Tibial nerve (tissue), 4 donors: ENCODE results near the gene SRBD1. TPM values are rescaled to one million over a fixed set of nuclear protein-coding genes. Genes with fewer than 3 reads are reported as not detected.

Experiments
- DNase-seq, 2 donors: peaks; one replicate each; pipeline ENCODE4 v3.0.0-alpha.2; 2019; ENCODE audit warnings: low spot score in 2 of 2
- H3K27ac ChIP-seq, 4 donors: fragments of 200-600 bp; sonication (generic) in 3 of 4; one replicate each; pipeline ENCODE4 v1.5.1; 2017 to 2019; ENCODE audit warnings: mild to moderate bottlenecking in 1 of 4
- H3K27me3 ChIP-seq, 2 donors: fragments of 200-600 bp; sonication (generic) in 1 of 2; one replicate each; pipeline versions ENCODE4 v1.5.1 to v1.6.0; 2017 to 2019
- H3K36me3 ChIP-seq, 3 donors: fragments of 200-600 bp; sonication (generic); one replicate each; pipeline ENCODE4 v1.5.1; 2018 to 2019
- H3K4me1 ChIP-seq, 4 donors: fragments of 200-600 bp; sonication (generic) in 3 of 4; one replicate each; pipeline ENCODE4 v1.5.1; 2017 to 2019
- H3K4me3 ChIP-seq, 4 donors: fragments of 200-600 bp; sonication (generic) in 3 of 4; one replicate each; pipeline ENCODE4 v1.5.1; 2017 to 2019; ENCODE audit warnings: mild to moderate bottlenecking in 1 of 4, moderate library complexity in 1 of 4
- H3K9me3 ChIP-seq, 4 donors: fragments of 200-600 bp; sonication (generic) in 3 of 4; one replicate each; pipeline ENCODE4 v1.5.1; 2017 to 2019
- EP300 ChIP-seq, 2 donors: sonication (generic); formaldehyde crosslinking; IDR thresholded peaks; one replicate each; pipeline ENCODE4 v1.6.1; 2017; ENCODE audit warnings: antibody characterized with exemption in 2 of 2, mild to moderate bottlenecking in 1 of 2
- POLR2A ChIP-seq, 2 donors: fragments of 450-650 bp; IDR thresholded peaks; one replicate each; pipeline ENCODE4 v1.6.1; 2017; ENCODE audit warnings: antibody characterized with exemption in 2 of 2, mild to moderate bottlenecking in 2 of 2, moderate library complexity in 2 of 2
- WGBS, 2 donors: methylation state at CpG; one replicate each; pipeline ENCODE4 v1.1.5; 2018; 5-methylcytosine and 5-hydroxymethylcytosine counted together
- total RNA-seq, 4 donors: library from RNA; depleted of rRNA; stranded (reverse); fragments of >200 nt; gene quantifications; one replicate each; pipeline ENCODE4 v1.1.0, GENCODE V29; 2016
- TF ChIP-seq, protein P1 (sequence below), 5 experiments: fragments of 200-600 bp in 3 of 5; fragments of 450-650 bp in 2 of 5; sonication (generic) in 3 of 5; IDR thresholded peaks; one replicate each; pipeline ENCODE4 v1.5.1; 2016 to 2019; ENCODE audit warnings: antibody characterized with exemption in 5 of 5, mild to moderate bottlenecking in 3 of 5, moderate library complexity in 2 of 5

The SRBD1 gene
- total RNA-seq, 4 donors from 2014 or later: 14.7 to 36.7 (median 20.8) TPM

DNA sequence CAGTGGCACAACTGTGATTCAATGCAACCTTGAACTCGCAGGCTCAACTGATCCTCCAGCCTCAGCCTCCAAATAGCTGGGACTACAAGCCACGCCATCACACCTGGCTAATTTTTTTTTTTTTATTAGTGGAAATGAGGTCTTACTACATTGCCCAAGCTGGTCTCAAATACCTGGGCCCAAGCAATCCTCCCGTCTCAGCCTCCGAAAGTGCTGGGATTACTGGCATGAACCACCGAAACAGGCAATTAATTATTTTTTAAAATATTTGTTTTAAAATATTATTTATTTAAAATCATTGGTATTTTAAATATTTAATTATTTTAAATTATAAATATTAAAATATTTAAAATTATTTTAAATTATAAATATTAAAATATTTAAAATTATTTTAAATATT, 24.5 kb downstream of the SRBD1 start:
- Histone ChIP-seq H3K4me3 (no peak overlapping the region), H3K4me1 (peaks cover 0 to 12% (median 0%) of the 10 kb centered on the region in 4 donors), H3K27ac (no peak overlapping the region), H3K27me3 (no peaks in the 10 kb centered on the region), H3K9me3 (no peaks in the 10 kb centered on the region), H3K36me3 (no peaks in the 10 kb centered on the region)
- TF ChIP-seq POLR2A (IDR thresholded peaks at IDR 0.05): no peak
- no peak for DNase-seq
- 98 to 99% methylated on average over 5 of the region's 5 CpGs for WGBS, 2 donors

DNA sequence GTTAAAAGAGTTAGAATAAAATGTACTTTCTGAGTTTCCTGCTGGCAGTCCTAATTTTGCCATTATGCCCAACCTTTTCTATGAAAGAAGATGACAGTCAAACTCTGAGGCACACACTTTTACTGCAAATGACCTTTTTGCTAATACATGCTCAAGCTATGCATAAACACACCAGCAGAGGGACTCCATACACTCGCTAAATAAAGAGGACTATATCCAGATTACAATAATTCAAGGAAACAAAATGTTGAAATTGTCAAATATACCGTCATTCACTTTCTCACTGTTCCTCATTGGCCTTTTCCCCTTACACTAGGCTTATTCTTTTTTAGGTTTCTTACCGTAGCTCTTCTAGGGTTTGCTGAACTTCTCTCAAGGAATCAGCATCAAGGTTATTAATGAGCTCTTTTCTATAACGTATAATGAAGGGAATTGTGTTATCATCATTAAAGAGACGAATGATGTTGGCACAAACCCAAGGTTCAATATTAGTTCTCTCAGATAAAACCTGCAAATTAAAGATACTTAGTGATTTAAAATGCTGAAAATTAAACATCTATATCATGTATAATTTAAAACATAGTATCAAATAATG, 25.7 kb downstream of the SRBD1 start:
- Histone ChIP-seq H3K4me3 (no peak overlapping the region), H3K27ac (no peak overlapping the region), H3K36me3 (no peaks in the 10 kb centered on the region), H3K9me3 (no peaks in the 10 kb centered on the region), H3K4me1 (peaks cover 0 to 12% (median 0%) of the 10 kb centered on the region in 4 donors), H3K27me3 (no peaks in the 10 kb centered on the region)
- WGBS, 2 donors: 15 to 24% methylated on average over 5 of the region's 5 CpGs
- peak in 1 of 2 donors; percentile 80 for DNase-seq
- TF ChIP-seq, protein P1, sequence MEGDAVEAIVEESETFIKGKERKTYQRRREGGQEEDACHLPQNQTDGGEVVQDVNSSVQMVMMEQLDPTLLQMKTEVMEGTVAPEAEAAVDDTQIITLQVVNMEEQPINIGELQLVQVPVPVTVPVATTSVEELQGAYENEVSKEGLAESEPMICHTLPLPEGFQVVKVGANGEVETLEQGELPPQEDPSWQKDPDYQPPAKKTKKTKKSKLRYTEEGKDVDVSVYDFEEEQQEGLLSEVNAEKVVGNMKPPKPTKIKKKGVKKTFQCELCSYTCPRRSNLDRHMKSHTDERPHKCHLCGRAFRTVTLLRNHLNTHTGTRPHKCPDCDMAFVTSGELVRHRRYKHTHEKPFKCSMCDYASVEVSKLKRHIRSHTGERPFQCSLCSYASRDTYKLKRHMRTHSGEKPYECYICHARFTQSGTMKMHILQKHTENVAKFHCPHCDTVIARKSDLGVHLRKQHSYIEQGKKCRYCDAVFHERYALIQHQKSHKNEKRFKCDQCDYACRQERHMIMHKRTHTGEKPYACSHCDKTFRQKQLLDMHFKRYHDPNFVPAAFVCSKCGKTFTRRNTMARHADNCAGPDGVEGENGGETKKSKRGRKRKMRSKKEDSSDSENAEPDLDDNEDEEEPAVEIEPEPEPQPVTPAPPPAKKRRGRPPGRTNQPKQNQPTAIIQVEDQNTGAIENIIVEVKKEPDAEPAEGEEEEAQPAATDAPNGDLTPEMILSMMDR (IDR thresholded peaks at IDR 0.05): peak; percentile 52 to 70 (median 64)
- no peak for TF ChIP-seq EP300 (IDR thresholded peaks at IDR 0.05)

DNA sequence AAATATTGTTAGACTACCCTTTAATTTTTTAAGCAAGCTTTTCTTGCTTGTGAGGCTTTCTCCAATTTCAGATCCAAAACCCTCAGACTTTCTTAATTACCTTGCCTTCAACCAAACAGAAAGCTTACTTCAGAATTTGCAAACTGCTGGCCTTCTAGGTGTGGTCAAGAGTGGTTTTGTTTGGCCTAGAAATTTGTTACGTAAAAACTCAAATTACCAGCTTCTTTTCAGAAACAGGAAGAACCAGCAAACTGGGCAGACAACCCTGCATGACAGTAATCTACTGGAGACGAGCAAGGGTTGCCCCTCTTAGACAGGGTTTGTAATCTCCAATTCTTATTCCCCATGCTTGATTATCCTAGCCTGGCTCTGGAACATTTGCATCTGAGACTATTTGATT, 27.1 kb downstream of the SRBD1 start:
- DNase-seq: no peak
- WGBS, 2 donors: 82% methylated on average over 2 of the region's 2 CpGs
- no peak overlapping the region for H3K27ac ChIP-seq
- H3K4me1 ChIP-seq: peaks cover 0 to 12% (median 0%) of the 10 kb centered on the region in 4 donors
- TF ChIP-seq EP300 (IDR thresholded peaks at IDR 0.05) (no peak), POLR2A (IDR thresholded peaks at IDR 0.05) (no peak)
- TF ChIP-seq, protein P1 (IDR thresholded peaks at IDR 0.05): no peak
- H3K27me3 ChIP-seq: no peaks in the 10 kb centered on the region
- H3K4me3 ChIP-seq: no peak overlapping the region
- no peaks in the 10 kb centered on the region for H3K9me3 ChIP-seq
- peaks cover 0 to 6% (median 0%) of the 10 kb centered on the region in 3 donors for H3K36me3 ChIP-seq

DNA sequence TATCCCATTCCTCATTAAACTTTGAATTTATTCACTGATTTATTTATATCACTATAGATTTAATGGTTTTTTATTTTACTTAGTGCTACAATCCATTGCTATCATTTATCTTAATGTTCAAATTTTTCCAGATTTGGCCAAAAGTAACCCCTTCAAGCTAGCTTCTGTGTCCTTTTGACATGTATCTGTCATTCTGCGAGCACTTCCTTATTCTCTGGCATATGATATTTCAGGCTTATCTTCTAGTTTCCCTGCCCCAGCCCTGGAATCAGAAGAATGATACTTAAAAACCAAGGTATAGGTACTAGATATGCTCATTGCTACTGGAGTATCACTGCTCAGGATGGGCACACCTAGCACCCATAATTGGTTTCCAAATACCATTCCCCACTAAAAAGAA, 28.5 kb downstream of the SRBD1 start:
- no peak overlapping the region for H3K27ac ChIP-seq
- no peaks in the 10 kb centered on the region for H3K27me3 ChIP-seq
- peaks cover 0 to 6% (median 0%) of the 10 kb centered on the region in 3 donors for H3K36me3 ChIP-seq
- H3K4me3 ChIP-seq: no peak overlapping the region
- H3K4me1 ChIP-seq: peaks cover 0 to 12% (median 0%) of the 10 kb centered on the region in 4 donors
- DNase-seq: no peak
- H3K9me3 ChIP-seq: no peaks in the 10 kb centered on the region
- no peak for TF ChIP-seq EP300 (IDR thresholded peaks at IDR 0.05)
- TF ChIP-seq POLR2A (IDR thresholded peaks at IDR 0.05): no peak
- TF ChIP-seq, protein P1 (IDR thresholded peaks at IDR 0.05): no peak
- WGBS, 2 donors: 88 to 98% methylated on average over 1 of the region's 1 CpG

DNA sequence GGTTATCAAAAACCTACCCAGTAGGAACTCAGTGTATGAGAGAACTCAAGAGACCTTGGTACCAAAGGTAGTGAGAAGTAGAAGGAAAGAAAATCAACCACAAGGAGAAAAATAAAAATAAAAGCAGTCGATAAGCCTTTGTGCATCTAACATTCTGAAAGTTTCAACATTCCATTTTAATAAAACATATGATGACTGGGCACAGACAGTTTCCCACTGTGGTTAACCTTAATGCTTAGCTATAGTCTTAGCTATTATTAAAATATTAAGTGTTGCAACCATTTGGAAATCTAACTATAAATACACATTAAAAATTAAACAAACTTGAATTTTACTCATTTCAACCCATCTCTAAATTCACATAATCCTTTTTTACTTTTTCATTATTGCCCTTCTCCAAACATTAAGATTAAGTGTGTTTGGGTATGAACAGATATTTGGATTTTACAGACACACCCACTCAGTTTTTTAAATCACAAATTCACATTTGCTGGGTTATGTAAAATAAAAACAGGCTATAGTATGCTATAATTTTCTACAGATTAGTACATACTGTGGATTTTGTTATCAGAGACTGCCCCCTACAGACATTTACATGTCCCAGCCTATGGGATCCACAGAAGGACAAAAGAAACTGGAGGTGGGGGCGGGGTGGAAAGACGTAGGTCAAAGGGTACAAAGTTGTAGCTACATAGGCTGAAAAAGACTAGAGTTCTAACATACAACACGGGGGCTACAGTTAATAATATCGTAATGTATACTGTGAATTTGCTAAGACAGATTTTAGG, 32.8 kb downstream of the SRBD1 start:
- no peak for DNase-seq
- H3K4me3 ChIP-seq: no peak overlapping the region
- H3K9me3 ChIP-seq: no peaks in the 10 kb centered on the region
- H3K27ac ChIP-seq: no peak overlapping the region
- WGBS, 2 donors: 66 to 69% methylated on average over 5 of the region's 5 CpGs
- no peaks in the 10 kb centered on the region for H3K27me3 ChIP-seq
- no peak for TF ChIP-seq EP300 (IDR thresholded peaks at IDR 0.05)
- TF ChIP-seq, protein P1 (IDR thresholded peaks at IDR 0.05): peak in 1 of 5 experiments; percentile 15
- TF ChIP-seq POLR2A (IDR thresholded peaks at IDR 0.05): no peak
- H3K4me1 ChIP-seq: no peaks in the 10 kb centered on the region
- H3K36me3 ChIP-seq: peaks cover 0 to 24% (median 0%) of the 10 kb centered on the region in 3 donors
